SK-N-SH treated with all-trans-retinoic acid at 6 μM for 48 hours (cell line): ENCODE results near the gene PPIP5K2.

Experiments used
- ARNTL ChIP-seq: fragments of 450-650 bp; formaldehyde crosslinking; IDR thresholded peaks from 2 replicates; pipeline ENCODE4 v1.5.0; 2020; ENCODE audit warnings: low read depth, mild to moderate bottlenecking, moderate library complexity, borderline replicate concordance
- ESRRG ChIP-seq: fragments of 250-450 bp; sonication (Bioruptor Pico); IDR thresholded peaks from 2 replicates; pipeline ENCODE4 v1.6.1; 2021; ENCODE audit warnings: mild to moderate bottlenecking
- OSR1 ChIP-seq: fragments of 250-450 bp; sonication (Bioruptor Pico); IDR thresholded peaks from 2 replicates; pipeline ENCODE4 v1.8.0; 2022; ENCODE audit warnings: moderate library complexity, mild to moderate bottlenecking, inconsistent platforms
- RARB ChIP-seq: fragments of 250-450 bp; sonication (Bioruptor Pico); IDR thresholded peaks from 2 replicates; pipeline ENCODE4 v1.8.0; 2021; ENCODE audit warnings: mild to moderate bottlenecking, moderate library complexity
- TSHZ2 ChIP-seq: fragments of 250-450 bp; sonication (Bioruptor Pico); IDR thresholded peaks from 2 replicates; pipeline ENCODE4 v1.5.0; 2020; ENCODE audit warnings: mild to moderate bottlenecking, moderate library complexity
- ZC3H10 ChIP-seq: fragments of 250-450 bp; sonication (Bioruptor Pico); IDR thresholded peaks from 2 replicates; pipeline ENCODE4 v1.5.1; 2021; ENCODE audit warnings: mild to moderate bottlenecking, moderate library complexity
- ZFP30 ChIP-seq: fragments of 450-650 bp; formaldehyde crosslinking; IDR thresholded peaks from 2 replicates; pipeline ENCODE4 v1.5.0; 2022; ENCODE audit warnings: mild to moderate bottlenecking, moderate library complexity
- ZNF565 ChIP-seq: fragments of 450-650 bp; formaldehyde crosslinking; conservative IDR thresholded peaks from 2 replicates; pipeline ENCODE4 v1.5.0; 2020; ENCODE audit warnings: low read depth, mild to moderate bottlenecking, moderate library complexity
- ZNF70 ChIP-seq: fragments of 450-650 bp; formaldehyde crosslinking; IDR thresholded peaks from 2 replicates; pipeline ENCODE4 v1.5.0; 2020; ENCODE audit warnings: mild to moderate bottlenecking, moderate library complexity
- ZNF8 ChIP-seq: fragments of 450-650 bp; formaldehyde crosslinking; IDR thresholded peaks from 2 replicates; pipeline ENCODE4 v1.5.0; 2020; ENCODE audit warnings: mild to moderate bottlenecking, moderate library complexity

- TF ChIP-seq ZNF565 (no peak), TSHZ2 (no peak), ESRRG (CRISPR knock-in tag) (no peak), ZFP30 (CRISPR knock-in tag) (no peak), ZNF8 (CRISPR knock-in tag) (no peak), ZNF70 (no peak), ZC3H10 (CRISPR knock-in tag) (no peak), RARB (CRISPR knock-in tag) (no peak), ARNTL (CRISPR knock-in tag) (no peak), OSR1 (CRISPR knock-in tag) (no peak)
Observed at GRCh38 chr5:103224118-103224893, 104.2 kb downstream of the PPIP5K2 start.
